ENCODE measurements around the gene ZNF80.
"Not testable (repeated sequence)": the region's sequence is repeated elsewhere in the genome, so short reads cannot be mapped to it uniquely, and the experiment has no call there.

Gene ZNF80

GRCh38 chr3:114237478-114237877 lies at the start of gene ZNF80:
Gene ZNF80 (minus strand): TSS chr3:114237578. CDS start chr3:114237074, 504 bp downstream.
- not testable (repeated sequence) for H3K36me3 ChIP-seq; H3K9me3 ChIP-seq (ENCODE audit: severe bottlenecking); H3K27ac ChIP-seq; H3K27me3 ChIP-seq (ENCODE audit: insufficient read depth, low read depth, severe bottlenecking); DNase-seq; H3K4me3 ChIP-seq (ENCODE audit: low read depth, low read length)

- no peak overlapping the region for H3K4me3 ChIP-seq (ENCODE audit: low read depth, low read length)
- H3K9me3 ChIP-seq (ENCODE audit: severe bottlenecking) = no peaks in the 10 kb centered on the region
- no peaks in the 10 kb centered on the region for H3K36me3 ChIP-seq
- H3K27ac ChIP-seq = no peak overlapping the region
- TF ChIP-seq CTCF (IDR thresholded peaks at IDR 0.05; ENCODE audit: low read depth, low read length) = no peak
- H3K27me3 ChIP-seq (ENCODE audit: insufficient read depth, low read depth, severe bottlenecking) = peaks cover 2% of the 10 kb centered on the region
- DNase-seq = no peak
Measured at GRCh38 chr3:114286266-114286665, 48.9 kb upstream of the ZNF80 start.

- peaks cover 2% of the 10 kb centered on the region for H3K27me3 ChIP-seq (ENCODE audit: insufficient read depth, low read depth, severe bottlenecking)
- H3K9me3 ChIP-seq (ENCODE audit: severe bottlenecking) = no peaks in the 10 kb centered on the region
- H3K36me3 ChIP-seq = no peaks in the 10 kb centered on the region
- no peak overlapping the region for H3K27ac ChIP-seq
- H3K4me3 ChIP-seq (ENCODE audit: low read depth, low read length) = no peak overlapping the region
- no peak for TF ChIP-seq CTCF (IDR thresholded peaks at IDR 0.05; ENCODE audit: low read depth, low read length)
- DNase-seq = no peak
Measured at GRCh38 chr3:114285648-114286230, 48.4 kb upstream of the ZNF80 start.

GRCh38 chr3:114284644-114285043 lies 47.3 kb upstream of the ZNF80 start:
- no peak for DNase-seq
- H3K4me3 ChIP-seq (ENCODE audit: low read depth, low read length) = no peak overlapping the region
- no peak for TF ChIP-seq CTCF (IDR thresholded peaks at IDR 0.05; ENCODE audit: low read depth, low read length)
- no peaks in the 10 kb centered on the region for H3K36me3 ChIP-seq
- H3K27ac ChIP-seq = no peak overlapping the region
- no peaks in the 10 kb centered on the region for H3K27me3 ChIP-seq (ENCODE audit: insufficient read depth, low read depth, severe bottlenecking)
- H3K9me3 ChIP-seq (ENCODE audit: severe bottlenecking) = no peaks in the 10 kb centered on the region

- not testable (repeated sequence) for H3K9me3 ChIP-seq (ENCODE audit: severe bottlenecking); H3K4me3 ChIP-seq (ENCODE audit: low read depth, low read length); DNase-seq; H3K36me3 ChIP-seq; H3K27ac ChIP-seq
- H3K27me3 ChIP-seq (ENCODE audit: insufficient read depth, low read depth, severe bottlenecking) = peaks cover 11% of the 10 kb centered on the region
Measured at GRCh38 chr3:114276856-114277255, 39.5 kb upstream of the ZNF80 start.

GRCh38 chr3:114274929-114275328 lies 37.6 kb upstream of the ZNF80 start:
- no peak for DNase-seq
- no peak overlapping the region for H3K27ac ChIP-seq
- no peaks in the 10 kb centered on the region for H3K9me3 ChIP-seq (ENCODE audit: severe bottlenecking)
- no peaks in the 10 kb centered on the region for H3K36me3 ChIP-seq
- no peak for TF ChIP-seq CTCF (IDR thresholded peaks at IDR 0.05; ENCODE audit: low read depth, low read length)
- H3K4me3 ChIP-seq (ENCODE audit: low read depth, low read length) = no peak overlapping the region
- H3K27me3 ChIP-seq (ENCODE audit: insufficient read depth, low read depth, severe bottlenecking) = peaks cover 11% of the 10 kb centered on the region

GRCh38 chr3:114272271-114272670 lies 34.9 kb upstream of the ZNF80 start:
- no peak for DNase-seq
- H3K36me3 ChIP-seq = no peaks in the 10 kb centered on the region
- no peak for TF ChIP-seq CTCF (IDR thresholded peaks at IDR 0.05; ENCODE audit: low read depth, low read length)
- no peaks in the 10 kb centered on the region for H3K9me3 ChIP-seq (ENCODE audit: severe bottlenecking)
- no peak overlapping the region for H3K4me3 ChIP-seq (ENCODE audit: low read depth, low read length)
- H3K27ac ChIP-seq = no peak overlapping the region
- peaks cover 11% of the 10 kb centered on the region for H3K27me3 ChIP-seq (ENCODE audit: insufficient read depth, low read depth, severe bottlenecking)

Measured in WERI-Rb-1 (cell line).